Heart left ventricle (tissue), 13 donors: ENCODE data around the gene ATP4A.

ENCODE experiments used
- CTCF ChIP-seq, 12 donors: fragments of 200-600 bp; sonication (generic) in 4 of 12; IDR thresholded peaks; one replicate each; pipeline versions ENCODE4 v1.5.0 to v1.8.0; 2018 to 2022; ENCODE audit warnings: antibody characterized with exemption in 12 of 12, mild to moderate bottlenecking in 5 of 12
- POLR2A ChIP-seq, 2 donors: fragments of 450-650 bp; IDR thresholded peaks; one replicate each; pipeline ENCODE4 v1.6.1; 2017; ENCODE audit warnings: antibody characterized with exemption in 2 of 2, mild to moderate bottlenecking in 2 of 2, moderate library complexity in 2 of 2
- donor health status: ischemic (EF 13 %, LVEDD 7.1; RV severe dilation, severe dysfunction).
- donor health status: DM: no; HTN: yes; CAD: no.
- donor health status: DM: no; HTN: no; CAD: no.
- donor health status: ischemic (EF 25% LVEDD 6.9; RV normal size, moderate dysfunction).
- donor health status: ischemic (EF 25% LVEDD 5.7; RV mildly dilated, moderate dysfunction).
- donor health status: ischemic (EF 35%, LVEDD 5.7; RV mildly dilated, moderate dysfunction).
- donor health status: nonischemic (EF 11% LVEDD 7.7; RV severe dilation, severe dysfunction).
- donor health status: DM: yes; HTN: yes; CAD: no.
- donor health status: PGD.
- donor health status: ischemic (EF 29% LVEDD 5.4; RV normal size, mild dysfunction).
- donor health status: nonischemic (EF 23%, LVEDD 6.1; RV moderate dilation, normal function).

DNA sequence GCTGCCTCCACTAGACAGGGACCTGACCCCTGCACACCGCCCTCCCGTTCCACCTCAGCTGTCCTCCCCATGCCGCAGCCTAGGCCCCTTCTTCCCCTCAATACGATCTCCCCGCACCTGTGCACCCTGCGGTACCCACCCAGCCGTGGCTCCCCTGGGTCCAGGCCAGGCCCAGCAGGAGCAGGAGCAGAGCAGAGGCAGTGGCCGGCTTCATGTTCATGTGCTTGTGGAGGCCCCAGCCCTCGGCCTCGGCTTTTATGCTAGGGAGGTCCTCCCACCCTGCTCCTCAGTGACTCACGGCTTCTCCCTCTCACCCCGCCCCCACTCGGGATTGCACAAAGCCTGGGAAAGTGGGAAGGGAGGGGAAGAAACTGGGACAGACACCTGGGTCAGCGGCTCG lies 61.8 kb downstream of the ATP4A start:
- TF ChIP-seq POLR2A (IDR thresholded peaks at IDR 0.05) = no peak
- TF ChIP-seq CTCF (IDR thresholded peaks at IDR 0.05) = no peak
